Stomach (tissue), 4 donors: ENCODE results near the gene TARBP1.

Experiments used
- POLR2A ChIP-seq, 4 donors: fragments of 450-650 bp; IDR thresholded peaks; one replicate each; pipeline ENCODE4 v1.6.1; 2016; ENCODE audit warnings: antibody characterized with exemption in 4 of 4, control low read depth in 2 of 4, mild to moderate bottlenecking in 1 of 4, moderate library complexity in 1 of 4
- TF ChIP-seq, protein P1 (sequence below), 7 experiments: fragments of 450-650 bp in 4 of 7; fragments of 200-600 bp in 3 of 7; sonication (generic) in 3 of 7; IDR thresholded peaks; one replicate each; pipeline ENCODE4 v1.5.1; 2016 to 2019; ENCODE audit warnings: antibody characterized with exemption in 7 of 7, control low read depth in 2 of 7, mild to moderate bottlenecking in 1 of 7

DNA sequence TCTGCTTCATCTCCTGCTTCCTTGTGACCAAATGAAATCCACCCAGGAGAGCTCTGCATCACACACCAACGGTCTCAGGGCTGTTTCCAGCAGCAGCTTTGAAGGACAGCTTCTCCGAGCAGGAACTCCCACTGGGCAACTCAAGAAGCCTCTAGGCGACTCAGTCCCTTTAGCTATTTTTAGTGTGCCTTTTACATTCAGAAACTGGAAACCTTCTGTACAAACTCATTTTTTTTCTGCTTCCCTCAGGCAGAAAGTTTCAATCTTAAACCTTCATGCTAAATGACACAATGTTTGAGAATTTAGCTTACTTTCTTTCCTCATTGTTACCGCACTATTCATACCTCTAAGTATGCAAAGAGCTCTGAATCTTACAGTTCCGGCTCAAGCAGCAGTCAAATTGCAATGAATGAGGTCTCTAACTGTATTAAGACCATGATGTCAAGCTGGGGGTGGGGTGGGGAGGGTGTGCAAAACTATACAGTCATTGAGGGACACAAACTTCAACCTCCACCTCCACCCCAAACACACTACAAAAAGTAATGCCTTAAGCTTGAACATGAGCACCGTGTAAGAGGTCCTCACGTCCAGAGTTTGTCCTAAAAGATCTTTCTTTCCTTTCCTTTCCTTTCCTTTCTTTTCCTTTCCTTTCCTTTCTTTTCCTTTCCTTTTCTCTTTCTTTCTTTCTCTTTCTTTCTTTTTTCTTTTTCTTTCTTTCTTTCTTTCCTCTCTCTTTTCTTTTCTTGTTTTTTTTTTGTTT lies 16.4 kb upstream of the TARBP1 start:
- TF ChIP-seq, protein P1, sequence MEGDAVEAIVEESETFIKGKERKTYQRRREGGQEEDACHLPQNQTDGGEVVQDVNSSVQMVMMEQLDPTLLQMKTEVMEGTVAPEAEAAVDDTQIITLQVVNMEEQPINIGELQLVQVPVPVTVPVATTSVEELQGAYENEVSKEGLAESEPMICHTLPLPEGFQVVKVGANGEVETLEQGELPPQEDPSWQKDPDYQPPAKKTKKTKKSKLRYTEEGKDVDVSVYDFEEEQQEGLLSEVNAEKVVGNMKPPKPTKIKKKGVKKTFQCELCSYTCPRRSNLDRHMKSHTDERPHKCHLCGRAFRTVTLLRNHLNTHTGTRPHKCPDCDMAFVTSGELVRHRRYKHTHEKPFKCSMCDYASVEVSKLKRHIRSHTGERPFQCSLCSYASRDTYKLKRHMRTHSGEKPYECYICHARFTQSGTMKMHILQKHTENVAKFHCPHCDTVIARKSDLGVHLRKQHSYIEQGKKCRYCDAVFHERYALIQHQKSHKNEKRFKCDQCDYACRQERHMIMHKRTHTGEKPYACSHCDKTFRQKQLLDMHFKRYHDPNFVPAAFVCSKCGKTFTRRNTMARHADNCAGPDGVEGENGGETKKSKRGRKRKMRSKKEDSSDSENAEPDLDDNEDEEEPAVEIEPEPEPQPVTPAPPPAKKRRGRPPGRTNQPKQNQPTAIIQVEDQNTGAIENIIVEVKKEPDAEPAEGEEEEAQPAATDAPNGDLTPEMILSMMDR (IDR thresholded peaks at IDR 0.05): no peak
- no peak for TF ChIP-seq POLR2A (IDR thresholded peaks at IDR 0.05)
